ENCODE results near the gene TMEM256. TPM values are rescaled to one million over a fixed set of nuclear protein-coding genes. Genes with fewer than 3 reads are reported as not detected.

Gene TMEM256
- total RNA-seq, 1 donor from 2014 or later = 118 TPM

GRCh38 chr17:7413346-7413985 is 9.6 kb upstream of the TMEM256 start:
- TF ChIP-seq CTCF (IDR thresholded peaks at IDR 0.05) (no peak), POLR2AphosphoS5 (IDR thresholded peaks at IDR 0.05; ENCODE audit: insufficient read depth in 1 of 2, low read depth in 1 of 2) (peak in 1 of 2 donors; percentile 31), POLR2A (IDR thresholded peaks at IDR 0.05) (no peak)
- no peaks in the 10 kb centered on the region for H3K27me3 ChIP-seq
- H3K4me3 ChIP-seq = no peak overlapping the region
- intact Hi-C loops (cut with DNase I) = no loop called here
- no peaks in the 10 kb centered on the region for H3K9me3 ChIP-seq
- DNase-seq (ENCODE audit: extremely low spot score in 2 of 2) = no peak
- peaks cover 0 to 25% of the 10 kb centered on the region in 2 donors for H3K36me3 ChIP-seq
- H3K4me1 ChIP-seq = peaks cover 10% of the 10 kb centered on the region
- H3K27ac ChIP-seq = peak overlapping the region; percentile 36

- Histone ChIP-seq H3K36me3 (peaks cover 0 to 21% of the 10 kb centered on the region in 2 donors), H3K27ac (no peak overlapping the region), H3K4me3 (no peak overlapping the region), H3K9me3 (no peaks in the 10 kb centered on the region), H3K27me3 (no peaks in the 10 kb centered on the region), H3K4me1 (peaks cover 17% of the 10 kb centered on the region)
- intact Hi-C loops (cut with DNase I) = no loop called here
- DNase-seq (ENCODE audit: extremely low spot score in 2 of 2) = no peak
- TF ChIP-seq CTCF (IDR thresholded peaks at IDR 0.05) = no peak
- TF ChIP-seq POLR2A (IDR thresholded peaks at IDR 0.05) = no peak
- TF ChIP-seq POLR2AphosphoS5 (IDR thresholded peaks at IDR 0.05; ENCODE audit: insufficient read depth in 1 of 2, low read depth in 1 of 2) = no peak
Observed at GRCh38 chr17:7411427-7411750, 7.5 kb upstream of the TMEM256 start.

- no peak for DNase-seq (ENCODE audit: extremely low spot score in 2 of 2)
- Histone ChIP-seq H3K27ac (no peak overlapping the region), H3K36me3 (peaks cover 0 to 21% of the 10 kb centered on the region in 2 donors), H3K4me3 (no peak overlapping the region), H3K27me3 (no peaks in the 10 kb centered on the region), H3K4me1 (peaks cover 23% of the 10 kb centered on the region), H3K9me3 (no peaks in the 10 kb centered on the region)
- intact Hi-C loops (cut with DNase I) = no loop called here
- TF ChIP-seq CTCF (IDR thresholded peaks at IDR 0.05) (no peak), POLR2AphosphoS5 (IDR thresholded peaks at IDR 0.05; ENCODE audit: insufficient read depth in 1 of 2, low read depth in 1 of 2) (no peak), POLR2A (IDR thresholded peaks at IDR 0.05) (no peak)
Observed at GRCh38 chr17:7410634-7411426, 6.9 kb upstream of the TMEM256 start.

- peaks cover 33% of the 10 kb centered on the region for H3K4me1 ChIP-seq
- TF ChIP-seq POLR2A (IDR thresholded peaks at IDR 0.05) = no peak
- no peak for TF ChIP-seq POLR2AphosphoS5 (IDR thresholded peaks at IDR 0.05; ENCODE audit: insufficient read depth in 1 of 2, low read depth in 1 of 2)
- no peak for TF ChIP-seq CTCF (IDR thresholded peaks at IDR 0.05)
- no peaks in the 10 kb centered on the region for H3K27me3 ChIP-seq
- peaks cover 0 to 18% of the 10 kb centered on the region in 2 donors for H3K36me3 ChIP-seq
- no peak overlapping the region for H3K27ac ChIP-seq
- H3K4me3 ChIP-seq = no peak overlapping the region
- no peaks in the 10 kb centered on the region for H3K9me3 ChIP-seq
- intact Hi-C loops (cut with DNase I) = loop anchor here (5.0 kb wide), 1 partner anchor 57 kb away; the partner anchor contains the start of gene KCTD11
- no peak for DNase-seq (ENCODE audit: extremely low spot score in 2 of 2)
Observed at GRCh38 chr17:7409716-7410115, 5.8 kb upstream of the TMEM256 start.

GRCh38 chr17:7408863-7409262 is 5.0 kb upstream of the TMEM256 start:
- DNase-seq (ENCODE audit: extremely low spot score in 2 of 2) = no peak
- H3K4me1 ChIP-seq = peaks cover 33% of the 10 kb centered on the region
- intact Hi-C loops (cut with DNase I) = loop anchor here (5.0 kb wide), 1 partner anchor 57 kb away; the partner anchor contains the start of gene KCTD11
- TF ChIP-seq POLR2A (IDR thresholded peaks at IDR 0.05) = no peak
- TF ChIP-seq POLR2AphosphoS5 (IDR thresholded peaks at IDR 0.05; ENCODE audit: insufficient read depth in 1 of 2, low read depth in 1 of 2) = no peak
- TF ChIP-seq CTCF (IDR thresholded peaks at IDR 0.05) = no peak
- H3K27ac ChIP-seq = no peak overlapping the region
- H3K4me3 ChIP-seq = no peak overlapping the region
- H3K9me3 ChIP-seq = no peaks in the 10 kb centered on the region
- no peaks in the 10 kb centered on the region for H3K27me3 ChIP-seq
- H3K36me3 ChIP-seq = peaks cover 0 to 16% of the 10 kb centered on the region in 2 donors
